Neuronal stem cell (in vitro differentiated cells): ENCODE results near the gene SOHLH1.

Experiments
- DNase-seq: peaks from one replicate; pipeline ENCODE4 v3.0.0-alpha.2; 2013; ENCODE audit warnings: low spot score
- H2AFZ ChIP-seq: one replicate; pipeline ENCODE4 v1.6.1; 2013; ENCODE audit warnings: mild to moderate bottlenecking, low read length, inconsistent platforms
- H2AK5ac ChIP-seq: 2 replicates; pipeline ENCODE4 v1.6.1; 2013; ENCODE audit warnings: low read depth, mild to moderate bottlenecking, inconsistent platforms, low read length, moderate library complexity, mixed read lengths
- H2BK120ac ChIP-seq: 2 replicates; pipeline ENCODE4 v1.6.1; 2013; ENCODE audit warnings: low read depth, mild to moderate bottlenecking, inconsistent platforms, low read length, moderate library complexity, mixed read lengths
- H2BK12ac ChIP-seq: one replicate; pipeline ENCODE4 v1.6.1; 2013; ENCODE audit warnings: low read length, inconsistent platforms
- H2BK15ac ChIP-seq: 2 replicates; pipeline ENCODE4 v1.6.1; 2013; ENCODE audit warnings: mild to moderate bottlenecking, low read length, inconsistent platforms, mixed read lengths
- H2BK5ac ChIP-seq: one replicate; pipeline ENCODE4 v1.6.1; 2013; ENCODE audit warnings: inconsistent platforms, mild to moderate bottlenecking, low read length, moderate library complexity
- H3K14ac ChIP-seq: one replicate; pipeline ENCODE4 v1.6.1; 2013; ENCODE audit warnings: low read length, inconsistent platforms
- H3K18ac ChIP-seq: 2 replicates; pipeline ENCODE4 v1.6.1; 2013; ENCODE audit warnings: low read length, inconsistent platforms
- H3K23ac ChIP-seq: 2 replicates; pipeline ENCODE4 v1.6.1; 2013; ENCODE audit warnings: low read depth, mild to moderate bottlenecking, mixed read lengths, low read length, inconsistent platforms; ENCODE audit not compliant: poor library complexity
- H3K27ac ChIP-seq: replicated peaks from 3 replicates; pipeline ENCODE4 v1.5.1; 2013; ENCODE audit warnings: low read length, inconsistent platforms
- H3K27me3 ChIP-seq, 3 experiments: 2 replicates each; pipeline ENCODE4 v1.6.1; 2013; ENCODE audit warnings: low read length in 3 of 3, mild to moderate bottlenecking in 2 of 3, inconsistent platforms in 1 of 3, low read depth in 1 of 3, mixed read lengths in 1 of 3, moderate library complexity in 1 of 3; ENCODE audit not compliant: control insufficient read depth in 3 of 3, insufficient read depth in 3 of 3
- H3K36me3 ChIP-seq, 2 donors: replicated peaks in 1 of 2; 2 replicates each; pipeline ENCODE4 v1.6.1; 2013; ENCODE audit warnings: low read length in 2 of 2; ENCODE audit not compliant: control insufficient read depth in 2 of 2, insufficient read depth in 2 of 2
- H3K4ac ChIP-seq: 2 replicates; pipeline ENCODE4 v1.6.1; 2013; ENCODE audit warnings: inconsistent platforms, mild to moderate bottlenecking, low read length, moderate library complexity
- H3K4me1 ChIP-seq, 2 donors: 1 replicate in 1 of 2; 2 replicates in 1 of 2; pipeline ENCODE4 v1.6.1; 2013; ENCODE audit warnings: low read length in 2 of 2, low read depth in 1 of 2; ENCODE audit not compliant: control insufficient read depth in 2 of 2, insufficient read depth in 1 of 2
- H3K4me2 ChIP-seq: one replicate; pipeline ENCODE4 v1.6.1; 2013; ENCODE audit warnings: mild to moderate bottlenecking, low read length, inconsistent platforms; ENCODE audit not compliant: insufficient read depth, poor library complexity, severe bottlenecking
- H3K4me3 ChIP-seq, 2 donors: 2 replicates each; pipeline ENCODE4 v1.5.1; 2013; ENCODE audit warnings: low read length in 2 of 2, mild to moderate bottlenecking in 2 of 2, inconsistent platforms in 1 of 2, moderate library complexity in 1 of 2
- H3K79me1 ChIP-seq: one replicate; pipeline ENCODE4 v1.6.1; 2013; ENCODE audit warnings: low read depth, mild to moderate bottlenecking, inconsistent platforms, low read length, moderate library complexity
- H3K9ac ChIP-seq: one replicate; pipeline ENCODE4 v1.6.1; 2013; ENCODE audit warnings: mild to moderate bottlenecking, low read depth, low read length, inconsistent platforms; ENCODE audit not compliant: poor library complexity
- H3K9me3 ChIP-seq, 2 donors: replicated peaks in 1 of 2; 2 replicates each; pipeline versions ENCODE3 to v1.6.1; 2013; ENCODE audit warnings: low read length in 2 of 2, mild to moderate bottlenecking in 2 of 2, inconsistent platforms in 1 of 2, low read depth in 1 of 2, mixed read lengths in 1 of 2, moderate library complexity in 1 of 2; ENCODE audit not compliant: control insufficient read depth in 2 of 2, insufficient read depth in 1 of 2
- H4K8ac ChIP-seq: one replicate; pipeline ENCODE4 v1.6.1; 2013; ENCODE audit warnings: low read depth, mild to moderate bottlenecking, inconsistent platforms, low read length, moderate library complexity
- H4K91ac ChIP-seq: one replicate; pipeline ENCODE4 v1.6.1; 2013; ENCODE audit warnings: low read length, low read depth, mild to moderate bottlenecking, inconsistent platforms; ENCODE audit not compliant: poor library complexity
- WGBS, 2 donors: extraction: QIAGEN DNeasy Blood & Tissue Kit; methylation state at CpG; one replicate each; pipeline ENCODE4 v1.1.7; 2013; ENCODE audit warnings: missing lambda C conversion rate in 2 of 2, mixed read lengths in 1 of 2; ENCODE audit not compliant: insufficient read length in 2 of 2, insufficient replicate concordance in 1 of 2; ENCODE audit errors: extremely low coverage in 2 of 2; 5-methylcytosine and 5-hydroxymethylcytosine counted together

The SOHLH1 gene

GRCh38 chr9:135655317-135655716 lies 44.0 kb downstream of the SOHLH1 start:
- Histone ChIP-seq H3K27ac (no peak overlapping the region), H2BK15ac (peak overlapping the region; percentile 40), H2BK120ac (peak overlapping the region; percentile 82), H3K4me1 (peaks cover 0 to 2% of the 10 kb centered on the region in 2 donors), H3K23ac (peak overlapping the region; percentile 59), H3K27me3 (peaks cover 0 to 7% (median 3%) of the 10 kb centered on the region in 3 experiments), H3K79me1 (no peaks in the 10 kb centered on the region), H3K4me2 (no peak overlapping the region), H3K4ac (no peak overlapping the region), H2BK12ac (no peak overlapping the region), H2AK5ac (peak overlapping the region; percentile 22), H3K9ac (no peak overlapping the region), H3K14ac (peak overlapping the region; percentile 85), H3K4me3 (peak overlapping the region in 1 of 2 donors; percentile 27), H2BK5ac (no peak overlapping the region), H4K8ac (no peak overlapping the region), H3K36me3 (peaks cover 0 to 3% of the 10 kb centered on the region in 2 donors), H3K9me3 (peaks cover 5 to 8% of the 10 kb centered on the region in 2 donors), H4K91ac (peak overlapping the region; percentile 65), H3K18ac (peak overlapping the region; percentile 27), H2AFZ (no peak overlapping the region)
- DNase-seq, result no peak
- WGBS, 2 donors, result no CpG with 5 or more reads among the region's 8 CpGs

GRCh38 chr9:135650408-135650807 lies 48.9 kb downstream of the SOHLH1 start:
- Histone ChIP-seq H3K36me3 (peaks cover 0 to 4% of the 10 kb centered on the region in 2 donors), H3K9ac (peak overlapping the region; percentile 56), H3K9me3 (peaks cover 20 to 23% of the 10 kb centered on the region in 2 donors), H3K4me2 (no peak overlapping the region), H3K4ac (no peak overlapping the region), H3K14ac (peak overlapping the region; percentile 39), H3K27ac (no peak overlapping the region), H3K18ac (no peak overlapping the region), H3K27me3 (peaks cover 0 to 4% (median 0%) of the 10 kb centered on the region in 3 experiments), H2AFZ (no peak overlapping the region), H3K4me3 (peak overlapping the region in 1 of 2 donors; percentile 70), H2BK5ac (no peak overlapping the region), H2AK5ac (no peak overlapping the region), H3K4me1 (peaks cover 0 to 3% of the 10 kb centered on the region in 2 donors), H2BK15ac (no peak overlapping the region), H2BK120ac (no peak overlapping the region), H3K79me1 (no peaks in the 10 kb centered on the region), H4K91ac (no peak overlapping the region), H3K23ac (peak overlapping the region; percentile 66), H4K8ac (no peak overlapping the region), H2BK12ac (no peak overlapping the region)
- DNase-seq, result no peak
- WGBS, 2 donors, result 100% methylated on average over 4 of the region's 17 CpGs; no CpG with 5 or more reads in 1 of the 2 donors

GRCh38 chr9:135649508-135649907 lies 49.8 kb downstream of the SOHLH1 start:
- H2BK12ac ChIP-seq, result no peak overlapping the region
- no peak overlapping the region for H3K4me2 ChIP-seq
- no peak overlapping the region for H2BK15ac ChIP-seq
- peaks cover 0 to 4% of the 10 kb centered on the region in 2 donors for H3K36me3 ChIP-seq
- H3K27ac ChIP-seq, result no peak overlapping the region
- no CpG with 5 or more reads among the region's 2 CpGs for whole genome bisulfite sequencing, 2 donors
- H3K4ac ChIP-seq, result no peak overlapping the region
- no peak overlapping the region for H4K91ac ChIP-seq
- H3K9ac ChIP-seq, result no peak overlapping the region
- DNase-seq, result no peak
- no peak overlapping the region for H2AFZ ChIP-seq
- H2BK5ac ChIP-seq, result no peak overlapping the region
- peaks cover 26 to 27% of the 10 kb centered on the region in 2 donors for H3K9me3 ChIP-seq
- H3K14ac ChIP-seq, result no peak overlapping the region
- H3K79me1 ChIP-seq, result no peaks in the 10 kb centered on the region
- H2BK120ac ChIP-seq, result no peak overlapping the region
- H3K18ac ChIP-seq, result no peak overlapping the region
- H3K4me1 ChIP-seq, result peaks cover 0 to 3% of the 10 kb centered on the region in 2 donors
- no peak overlapping the region for H2AK5ac ChIP-seq
- H3K4me3 ChIP-seq, result no peak overlapping the region
- peaks cover 0 to 4% (median 0%) of the 10 kb centered on the region in 3 experiments for H3K27me3 ChIP-seq
- H3K23ac ChIP-seq, result no peak overlapping the region
- H4K8ac ChIP-seq, result no peak overlapping the region

GRCh38 chr9:135648494-135649410 lies 50.5 kb downstream of the SOHLH1 start:
- Histone ChIP-seq H3K14ac (no peak overlapping the region), H3K4me3 (no peak overlapping the region), H3K79me1 (no peaks in the 10 kb centered on the region), H3K4me2 (no peak overlapping the region), H3K9ac (no peak overlapping the region), H3K27me3 (peaks cover 0 to 4% (median 0%) of the 10 kb centered on the region in 3 experiments), H2BK12ac (no peak overlapping the region), H2AFZ (no peak overlapping the region), H4K8ac (no peak overlapping the region), H2BK120ac (no peak overlapping the region), H3K36me3 (peaks cover 0 to 4% of the 10 kb centered on the region in 2 donors), H4K91ac (no peak overlapping the region), H3K18ac (no peak overlapping the region), H3K9me3 (peaks cover 28 to 30% of the 10 kb centered on the region in 2 donors), H2AK5ac (no peak overlapping the region), H3K4ac (no peak overlapping the region), H2BK15ac (no peak overlapping the region), H3K27ac (no peak overlapping the region), H2BK5ac (no peak overlapping the region), H3K23ac (no peak overlapping the region), H3K4me1 (peaks cover 0 to 3% of the 10 kb centered on the region in 2 donors)
- WGBS, 2 donors, result no CpG with 5 or more reads among the region's 10 CpGs
- DNase-seq, result no peak
